Neutrophil (primary cell): Measurements from ENCODE around the gene HPS4.

Source experiments
- H3K27ac ChIP-seq: fragments of 200-600 bp; sonication (generic); 2 replicates; pipeline ENCODE4 v1.5.1; 2016; ENCODE audit warnings: mild to moderate bottlenecking, moderate library complexity
- H3K27me3 ChIP-seq: fragments of 200-600 bp; sonication (generic); 2 replicates; pipeline ENCODE4 v1.6.0; 2016; ENCODE audit warnings: mild to moderate bottlenecking
- H3K36me3 ChIP-seq: fragments of 200-600 bp; sonication (generic); 2 replicates; pipeline ENCODE4 v1.5.1; 2017
- H3K4me1 ChIP-seq, 2 experiments: fragments of 200-600 bp in 1 of 2; sonication (generic) in 1 of 2; 1 replicate in 1 of 2; 2 replicates in 1 of 2; pipeline versions ENCODE4 v1.5.1 to v1.6.1; 2013 to 2016; ENCODE audit warnings: low read depth in 1 of 2, low read length in 1 of 2, mild to moderate bottlenecking in 1 of 2, moderate library complexity in 1 of 2; ENCODE audit not compliant: control insufficient read depth in 1 of 2, insufficient read depth in 1 of 2
- H3K4me3 ChIP-seq, 2 experiments: fragments of 200-600 bp in 1 of 2; sonication (generic) in 1 of 2; 1 replicate in 1 of 2; 2 replicates in 1 of 2; pipeline ENCODE4 v1.5.1; 2013 to 2016; ENCODE audit warnings: low read depth in 1 of 2, low read length in 1 of 2, mild to moderate bottlenecking in 1 of 2, moderate library complexity in 1 of 2
- H3K9me3 ChIP-seq: fragments of 200-600 bp; sonication (generic); 2 replicates; pipeline ENCODE4 v1.5.1; 2016
- CTCF ChIP-seq: fragments of 200-600 bp; sonication (generic); IDR thresholded peaks from 2 replicates; pipeline ENCODE4 v1.5.1; 2016; ENCODE audit warnings: antibody characterized with exemption

Gene HPS4

DNA sequence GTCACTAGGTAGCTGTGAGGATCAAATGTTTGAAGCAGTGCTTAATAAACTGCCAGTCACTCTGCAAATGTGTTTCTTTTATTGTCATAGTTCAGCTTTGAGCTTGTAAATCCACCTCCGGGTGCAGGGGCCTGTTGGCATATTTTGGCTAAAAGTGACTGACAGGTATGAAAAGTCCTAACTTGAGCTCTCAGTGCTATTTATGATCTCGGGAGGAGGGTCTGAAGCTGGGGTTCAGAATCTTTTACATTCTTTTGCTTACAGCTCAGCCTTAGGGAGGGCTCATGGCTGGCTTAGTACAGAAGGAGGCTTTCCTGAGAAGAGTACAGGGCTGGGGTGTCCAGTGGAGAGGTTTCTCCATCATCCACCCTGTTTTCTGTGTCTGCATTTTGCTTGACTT, 53.0 kb downstream of the HPS4 start:
- peaks cover 11% of the 10 kb centered on the region for H3K36me3 ChIP-seq
- no peak for TF ChIP-seq CTCF
- no peak overlapping the region for H3K4me3 ChIP-seq
- H3K4me1 ChIP-seq = peaks cover 41 to 46% of the 10 kb centered on the region in 2 experiments
- H3K27me3 ChIP-seq = peaks cover 5% of the 10 kb centered on the region
- no peaks in the 10 kb centered on the region for H3K9me3 ChIP-seq
- H3K27ac ChIP-seq = no peak overlapping the region

GRCh38 chr22:26429458-26430286, 53.9 kb downstream of the HPS4 start:
- peak overlapping the region; percentile 83 for H3K27ac ChIP-seq
- peaks cover 32 to 37% of the 10 kb centered on the region in 2 experiments for H3K4me1 ChIP-seq
- no peak for TF ChIP-seq CTCF

DNA sequence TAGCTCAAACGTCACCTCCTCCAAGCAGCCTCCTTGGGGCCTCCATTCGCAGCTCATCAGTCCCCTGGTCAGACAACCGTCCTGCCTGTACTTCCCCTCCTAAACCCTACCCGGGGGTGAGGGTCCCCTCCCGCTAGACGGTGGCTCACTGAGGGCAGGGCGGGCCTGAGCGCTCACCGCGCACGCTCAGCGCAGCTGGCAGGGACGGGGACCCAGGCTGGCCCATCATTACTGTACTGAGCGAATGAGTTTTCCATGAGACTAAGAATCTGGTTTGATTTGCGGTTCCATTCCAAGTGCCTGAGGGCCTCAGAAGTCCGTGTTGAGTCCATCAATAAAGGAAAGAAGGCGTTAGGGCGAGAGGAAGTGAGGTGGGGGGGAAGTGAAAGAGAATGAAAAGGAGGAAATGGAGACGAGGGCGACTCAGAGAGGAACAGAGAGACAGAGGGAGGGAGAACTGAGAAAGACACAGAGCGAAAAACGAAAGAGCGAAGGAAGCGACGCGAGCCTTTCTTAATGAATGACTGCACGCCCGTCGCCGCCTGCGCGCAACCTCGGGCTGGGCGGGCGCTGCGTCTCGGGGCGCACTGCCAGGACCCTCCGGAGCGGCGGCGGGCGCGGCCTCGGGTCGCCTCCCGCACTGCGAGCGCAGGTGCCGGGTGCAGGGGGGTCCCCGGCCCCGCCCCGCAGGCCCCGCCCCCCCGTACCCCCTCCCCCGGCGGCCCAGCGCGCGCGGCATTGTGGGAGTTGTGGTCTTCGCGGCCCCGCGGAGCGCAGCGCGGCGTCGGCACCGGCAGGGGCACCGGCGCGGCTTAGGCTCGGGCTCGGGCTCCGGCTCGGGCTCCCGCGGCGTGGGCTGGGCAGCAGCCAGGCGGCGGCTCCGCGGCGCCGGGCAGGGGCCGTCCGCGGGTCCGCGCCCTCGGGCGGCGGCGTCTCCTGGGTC, 54.8 kb downstream of the HPS4 start, which contains the start of gene ASPHD2:
Gene ASPHD2 (plus strand): TSS at position 746 of the 943 bp plus-strand sequence. CDS start 4,356 bp downstream, outside the sequence.
- Histone ChIP-seq H3K4me1 (peaks cover 32 to 34% of the 10 kb centered on the region in 2 experiments), H3K27ac (peak within 1 kb of the TSS; percentile 83), H3K9me3 (no peaks in the 10 kb centered on the region), H3K36me3 (peaks cover 5% of the 10 kb centered on the region), H3K4me3 (peak within 1 kb of the TSS; percentile 66 to 67), H3K27me3 (peaks cover 6% of the 10 kb centered on the region)
- no peak for TF ChIP-seq CTCF

More at GRCh38 chr22:26429458-26430286, 53.9 kb downstream of the HPS4 start:
- Histone ChIP-seq H3K9me3 (no peaks in the 10 kb centered on the region), H3K36me3 (peaks cover 11% of the 10 kb centered on the region), H3K4me3 (peak overlapping the region; percentile 66 to 67), H3K27me3 (peaks cover 6% of the 10 kb centered on the region)

GRCh38 chr22:26426924-26427323, 56.7 kb downstream of the HPS4 start:
- Histone ChIP-seq H3K27me3 (peaks cover 11% of the 10 kb centered on the region), H3K36me3 (no peaks in the 10 kb centered on the region), H3K4me3 (no peak overlapping the region), H3K27ac (peak overlapping the region; percentile 36), H3K9me3 (no peaks in the 10 kb centered on the region), H3K4me1 (peaks cover 18 to 20% of the 10 kb centered on the region in 2 experiments)
- TF ChIP-seq CTCF = no peak

GRCh38 chr22:26418620-26419019, 65.0 kb downstream of the HPS4 start:
- Histone ChIP-seq H3K27ac (no peak overlapping the region), H3K27me3 (peaks cover 38% of the 10 kb centered on the region), H3K4me1 (no peaks in the 10 kb centered on the region), H3K9me3 (no peaks in the 10 kb centered on the region), H3K4me3 (no peak overlapping the region), H3K36me3 (no peaks in the 10 kb centered on the region)
- no peak for TF ChIP-seq CTCF
